DND-41 (cell line): ENCODE data around the gene ALDH3B2.

Source experiments
- CTCF ChIP-seq: IDR thresholded peaks from 2 replicates; pipeline ENCODE4 v1.5.1; 2012; ENCODE audit warnings: borderline replicate concordance, low read length, moderate library complexity, mild to moderate bottlenecking; ENCODE audit not compliant: poor library complexity, severe bottlenecking; ENCODE audit errors: extremely low read depth
- EZH2 ChIP-seq: IDR thresholded peaks from 3 replicates; pipeline ENCODE4 v1.6.1; 2012; ENCODE audit warnings: borderline replicate concordance, low read depth, mild to moderate bottlenecking, moderate library complexity, low read length, inconsistent platforms; ENCODE audit not compliant: severe bottlenecking

DNA sequence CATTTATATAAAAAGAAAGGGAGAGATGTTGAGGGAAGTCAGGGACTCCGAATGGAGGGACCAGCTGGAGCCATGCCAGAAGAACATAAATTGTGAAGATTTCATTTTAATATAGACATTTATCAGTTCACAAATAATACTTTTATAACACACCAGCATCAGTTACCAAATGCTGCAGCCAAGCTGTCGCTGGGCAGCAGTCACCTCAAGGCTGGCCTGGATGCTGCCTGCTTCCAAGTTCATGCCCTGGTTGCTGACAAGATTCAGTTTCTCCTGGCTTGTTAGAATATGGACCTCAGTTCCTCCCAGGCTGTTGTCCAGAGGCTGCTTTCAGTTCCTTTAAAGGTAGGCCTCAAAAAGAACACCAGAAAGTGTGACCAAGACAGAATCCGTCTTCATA lies 30.8 kb upstream of the ALDH3B2 start:
- TF ChIP-seq EZH2 (no peak), CTCF (no peak)
